H1 (cell line): ENCODE results near the gene SMTNL2.

Experiments used
- EP300 ChIP-seq, 2 experiments: IDR thresholded peaks; 1 replicate in 1 of 2; 2 replicates in 1 of 2; pipeline ENCODE4 v1.6.1; 2011 to 2012; ENCODE audit warnings: low read depth in 2 of 2, low read length in 2 of 2, mild to moderate bottlenecking in 2 of 2, borderline replicate concordance in 1 of 2, inconsistent platforms in 1 of 2, moderate library complexity in 1 of 2
- EZH2 ChIP-seq: fragments of 200-600 bp; sonication (generic); IDR thresholded peaks from 2 replicates; pipeline ENCODE4 v1.7.1; 2012; ENCODE audit warnings: low read depth, mild to moderate bottlenecking, moderate library complexity, low read length, inconsistent platforms; ENCODE audit not compliant: severe bottlenecking
- POLR2A ChIP-seq, 2 experiments: IDR thresholded peaks; 1 replicate in 1 of 2; 2 replicates in 1 of 2; pipeline ENCODE4 v1.6.1; 2011; ENCODE audit warnings: low read depth in 2 of 2, low read length in 2 of 2, mild to moderate bottlenecking in 2 of 2; ENCODE audit errors: control extremely low read depth in 1 of 2

DNA sequence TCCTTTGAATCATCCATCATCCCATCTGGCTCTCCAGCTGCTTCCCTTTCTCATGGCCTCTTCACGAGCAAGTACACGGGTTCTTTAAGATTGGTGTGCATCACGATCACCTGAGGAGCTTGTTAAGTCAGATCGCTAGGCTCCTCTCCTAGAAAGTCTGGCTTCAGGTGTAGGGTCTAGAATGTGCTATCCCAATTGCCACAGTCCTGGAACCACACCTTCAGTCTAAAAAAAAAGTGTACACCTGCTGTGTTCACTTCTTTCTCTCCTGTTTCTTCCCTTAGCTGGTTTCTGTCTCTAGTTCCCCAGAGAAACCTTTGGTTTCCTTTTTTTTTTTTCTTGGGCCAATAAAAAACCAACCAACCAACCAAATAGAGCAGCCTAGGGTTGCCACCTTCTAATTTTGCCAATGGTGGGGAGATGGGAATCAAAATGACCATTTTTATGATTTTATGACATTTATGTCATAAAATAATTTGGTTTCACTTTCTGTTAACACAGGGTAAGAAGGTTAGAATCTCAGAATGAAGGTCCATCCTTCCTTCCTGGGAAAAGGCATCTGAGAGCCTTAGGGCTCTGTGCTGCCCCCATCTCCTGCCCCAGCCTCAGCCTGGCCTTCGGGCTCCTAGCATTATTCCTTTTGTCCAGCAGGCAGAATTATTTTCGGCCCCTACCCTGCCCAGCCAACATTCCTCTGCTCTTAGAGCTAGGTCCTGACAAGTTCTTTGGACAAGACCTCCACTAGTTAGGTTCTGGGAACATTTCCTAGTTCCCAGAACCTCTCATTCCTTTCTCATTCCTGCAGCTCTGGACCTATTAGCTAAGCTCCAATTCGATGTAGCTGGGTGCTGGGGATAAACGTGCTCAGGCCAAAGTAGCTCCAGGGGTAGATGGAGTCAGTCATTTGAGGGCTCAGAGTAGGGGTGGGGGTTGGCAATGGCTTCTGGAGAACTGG, 22.0 kb upstream of the SMTNL2 start:
- no peak for TF ChIP-seq POLR2A (IDR thresholded peaks at IDR 0.05; ENCODE audit: control extremely low read depth in 1 of 2, low read depth in 2 of 2, low read length in 2 of 2)
- no peak for TF ChIP-seq EP300 (IDR thresholded peaks at IDR 0.05; ENCODE audit: borderline replicate concordance in 1 of 2, low read depth in 2 of 2, low read length in 2 of 2)
- no peak for TF ChIP-seq EZH2
